ENCODE data around the gene LYL1. TPM values are rescaled to one million over a fixed set of nuclear protein-coding genes. Genes with fewer than 3 reads are reported as not detected.
A peak's percentile ranks its signal among the peaks of the same experiment; 100 is the strongest.

The LYL1 gene
- total and polyA plus RNA-seq, 9 of the 15 experiments (the other 6 are each of a cell fraction or from before 2014, with no cell fraction given): 1.3 to 266 (median 34.0) TPM

DNA sequence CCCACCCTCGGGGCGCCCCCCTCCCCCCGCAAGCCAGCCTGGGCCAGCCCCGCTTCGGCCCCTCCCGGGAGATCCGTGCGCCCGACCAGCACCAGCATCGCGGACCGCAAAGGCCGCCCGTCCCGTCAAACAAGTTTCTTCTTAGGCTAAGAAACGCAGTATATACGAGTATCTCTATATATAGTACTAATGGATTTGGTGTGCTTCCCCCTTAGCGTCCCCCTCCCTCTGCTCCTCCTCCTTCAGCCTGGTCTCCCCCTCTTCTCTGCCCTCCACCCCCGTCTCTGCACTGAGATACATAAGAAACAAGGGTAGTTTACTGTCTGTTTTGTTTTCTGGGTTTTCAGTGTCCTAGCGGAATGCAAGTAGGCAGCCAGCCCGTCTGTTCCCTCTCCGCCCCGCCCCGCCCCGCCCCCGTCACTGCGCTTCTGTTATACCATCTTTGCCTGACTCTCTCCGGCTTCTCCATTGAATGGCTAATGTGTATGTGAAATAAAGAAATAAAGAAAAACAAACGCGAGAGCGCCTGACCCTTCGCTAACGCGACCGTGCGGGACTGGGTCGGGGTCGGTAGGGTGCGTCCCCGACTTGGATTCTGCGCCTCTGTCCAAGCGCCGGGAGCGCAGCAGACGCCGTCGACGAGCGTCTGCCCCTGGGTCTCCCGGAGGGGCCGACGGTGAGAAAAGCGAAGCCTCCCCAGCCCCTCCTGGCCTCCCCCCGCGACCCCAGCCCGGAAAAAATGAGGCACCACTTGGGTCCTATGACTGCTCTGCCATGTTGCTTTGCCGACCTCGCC, 4.2 kb downstream of the LYL1 start (continued):
- TF ChIP-seq TAF15 (IDR thresholded peaks at IDR 0.05; ENCODE audit: low read depth, low read length) (no peak), EGR1 (conservative IDR thresholded peaks at IDR 0.05) (peak; percentile 62), ZNF717 (CRISPR knock-in tag; IDR thresholded peaks at IDR 0.05) (0 out of 2 replicates have a peak, but pooled peaks have one; percentile 35), HNRNPLL (IDR thresholded peaks at IDR 0.05; ENCODE audit: low read depth, low read length, poor library complexity, severe bottlenecking) (peak; percentile 86), MAZ (CRISPR knock-in tag; conservative IDR thresholded peaks at IDR 0.05 in 1 of 2, IDR thresholded peaks at IDR 0.05 in 1 of 2) (peak; percentile 18 to 29; a peak in 1 of 4 replicates), ZNF780A (CRISPR knock-in tag; IDR thresholded peaks at IDR 0.05) (peak; percentile 74; the same call in 1 of the 2 replicates)
- TF ChIP-seq, protein P1, sequence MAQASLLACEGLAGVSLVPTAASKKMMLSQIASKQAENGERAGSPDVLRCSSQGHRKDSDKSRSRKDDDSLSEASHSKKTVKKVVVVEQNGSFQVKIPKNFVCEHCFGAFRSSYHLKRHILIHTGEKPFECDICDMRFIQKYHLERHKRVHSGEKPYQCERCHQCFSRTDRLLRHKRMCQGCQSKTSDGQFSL (CRISPR knock-in tag; IDR thresholded peaks at IDR 0.05): peak; percentile 7; the same call in 1 of the 2 replicates
- TF ChIP-seq, protein P1 (tag; IDR thresholded peaks at IDR 0.05): no peak

Data from K562 (cell line).